Left forelimb (tissue), 1 donor: Measurements from ENCODE around the gene CRLF1.

Experiments used
- DNase-seq: peaks from one replicate; pipeline ENCODE4 v3.0.0-alpha.2; 2018; ENCODE audit warnings: low spot score

The CRLF1 gene

DNA sequence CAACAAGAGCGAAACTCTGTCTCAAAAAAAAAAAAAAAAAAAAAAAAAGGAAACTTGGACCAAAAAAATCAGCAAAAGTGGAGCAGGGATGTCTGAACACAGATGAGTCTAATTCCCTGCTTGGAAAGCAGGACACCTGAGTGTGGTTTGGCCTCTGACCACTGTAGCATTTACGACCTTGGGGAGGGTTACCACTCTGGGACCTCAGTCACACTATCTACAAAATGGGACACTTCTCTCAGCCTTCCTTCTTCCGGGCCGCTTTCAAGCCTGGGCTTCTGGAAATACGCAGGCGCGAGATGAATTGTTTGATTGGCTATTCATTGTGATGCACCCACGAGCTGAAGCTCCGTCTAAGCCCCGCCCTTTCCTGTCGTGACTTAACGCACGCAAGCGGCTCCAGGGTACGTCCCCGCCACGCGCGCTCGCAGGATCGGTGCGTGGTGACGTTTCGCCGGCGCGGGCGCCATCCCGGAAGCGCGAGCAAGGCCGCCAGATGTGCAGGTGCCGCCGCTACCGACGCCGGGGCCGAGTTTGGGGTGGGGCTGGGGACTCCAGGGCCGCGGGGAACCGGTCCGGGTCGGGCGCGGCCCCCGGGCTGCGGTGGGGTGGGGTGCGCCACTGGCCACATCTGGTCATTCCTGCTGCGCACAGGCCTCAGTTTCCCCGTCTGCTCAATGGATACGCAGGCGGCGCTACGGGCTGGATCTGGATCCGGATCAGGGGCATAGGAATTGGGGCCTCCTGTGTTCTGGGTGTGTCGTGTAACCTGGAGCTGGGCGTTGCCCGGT is 49.0 kb downstream of the CRLF1 start, which contains the start of gene KXD1:
KXD1 (plus strand) TSS at position 460 of the 791 bp plus-strand sequence. CDS start 4,187 bp downstream, outside the sequence.
- peak; percentile 94 for DNase-seq

DNA sequence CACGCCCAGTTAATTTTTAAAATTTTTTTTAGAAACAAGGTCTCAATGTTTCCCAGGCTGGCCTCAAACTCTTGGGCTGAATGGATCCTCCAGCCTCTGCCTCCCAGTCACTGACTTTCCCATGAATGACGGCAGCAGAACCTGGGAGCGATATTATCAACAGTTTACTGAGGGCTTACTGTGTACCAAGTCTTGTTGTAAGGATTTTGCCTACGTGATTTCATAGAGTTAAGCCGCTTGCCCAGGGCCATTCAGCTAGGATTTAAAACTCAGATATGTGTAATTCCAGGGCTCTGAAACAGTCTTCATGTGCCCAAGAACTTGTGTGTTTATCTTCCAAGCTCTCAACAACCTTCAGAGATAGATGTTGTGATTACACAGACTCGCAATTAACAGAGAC is 55.0 kb downstream of the CRLF1 start:
- DNase-seq = no peak

DNA sequence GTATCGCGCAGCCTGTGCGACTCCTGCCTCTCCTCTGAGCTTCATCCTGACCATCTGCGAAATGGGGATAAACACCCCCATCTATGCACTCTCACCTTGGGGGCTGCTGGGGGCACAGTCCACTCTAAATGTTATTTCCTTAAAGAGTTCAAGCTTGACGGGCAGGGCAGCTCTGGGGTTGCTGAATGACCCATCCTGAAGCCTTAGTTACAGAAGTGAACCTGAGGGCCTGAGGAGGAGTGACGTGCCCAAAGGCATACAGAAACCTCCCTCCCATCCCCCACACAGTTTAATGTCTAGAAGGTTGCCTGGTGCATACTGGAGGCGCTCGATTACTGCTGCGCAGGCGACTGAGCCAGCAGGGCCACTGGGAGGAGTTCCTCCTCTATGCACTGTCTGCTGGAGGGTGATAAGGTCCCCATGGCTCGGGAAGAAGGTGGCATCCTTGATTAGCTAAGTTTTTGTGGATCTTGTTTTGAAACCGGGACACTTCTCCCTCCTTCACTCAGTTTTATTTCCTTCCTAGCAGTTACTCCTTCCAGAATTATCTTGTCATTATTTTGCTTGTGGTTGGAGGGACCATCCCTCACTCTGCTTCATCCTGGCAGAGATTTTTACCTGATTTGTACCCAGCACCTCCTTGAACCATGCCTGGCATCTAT is 62.7 kb downstream of the CRLF1 start:
- no peak for DNase-seq
